A549 (cell line): ENCODE data around the gene TRIM17. TPM values are rescaled to one million over a fixed set of nuclear protein-coding genes. Genes with fewer than 3 reads are reported as not detected.

Experiments used
- ATAC-seq, 2 experiments: fragments of 200-7000 bp in 1 of 2; fragments of >200 bp in 1 of 2; cut with Nextera tagmentation in 1 of 2; cut with Tn5 transposase in 1 of 2; 3 replicates each; pipeline versions ENCODE4 v1.8.0 to v1.9.1; 2018 to 2020; ENCODE audit warnings: mild to moderate bottlenecking in 1 of 2, moderate library complexity in 1 of 2
- CTCF ChIA-PET: fragments of 300-600 bp; sonication (Branson Sonifier 250); formaldehyde crosslinking; extraction: SDS; loops from one replicate; lab custom pipeline; 2021; ENCODE audit warnings: antibody characterized with exemption, inconsistent platforms; lab: Yijun Ruan, JAX
- POLR2A ChIA-PET: fragments of 350-600 bp; formaldehyde crosslinking; extraction: SDS; loops from one replicate; lab custom pipeline; 2021; ENCODE audit warnings: antibody characterized with exemption, inconsistent platforms; lab: Yijun Ruan, JAX
- DNase-seq, 2 experiments: peaks; one replicate each; pipeline versions ENCODE4 v3.0.0 to v3.0.0-alpha.2; 2011 to 2016; ENCODE audit warnings: low read depth in 1 of 2, low spot score in 1 of 2
- FAIRE-seq: peaks from 2 replicates; lab custom pipeline; 2011; peaks lifted over from hg19 to GRCh38; lab: Jason Lieb, UNC
- H3K27ac ChIP-seq, 2 experiments: fragments of >200 bp; sonication (Bioruptor Twin); formaldehyde crosslinking; 3 replicates each; pipeline ENCODE4 v1.5.1; 2016 to 2017
- H3K4me1 ChIP-seq: fragments of >200 bp; sonication (Bioruptor Twin); formaldehyde crosslinking; 3 replicates; pipeline ENCODE4 v1.6.1; 2016
- H3K4me2 ChIP-seq: fragments of >200 bp; sonication (Bioruptor Twin); formaldehyde crosslinking; 3 replicates; pipeline ENCODE4 v1.6.1; 2016
- H3K4me3 ChIP-seq: fragments of >200 bp; sonication (Bioruptor Twin); formaldehyde crosslinking; 3 replicates; pipeline ENCODE4 v1.5.1; 2016
- H3K9me3 ChIP-seq: fragments of >200 bp; sonication (Bioruptor Twin); formaldehyde crosslinking; 3 replicates; pipeline ENCODE4 v1.6.1; 2016
- CBX8 ChIP-seq: fragments of 200-600 bp; sonication (generic); IDR thresholded peaks from 2 replicates; pipeline ENCODE4 v1.6.1; 2016
- CEBPB ChIP-seq, 2 experiments: fragments of >200 bp in 1 of 2; sonication (Bioruptor Twin) in 1 of 2; formaldehyde crosslinking in 1 of 2; IDR thresholded peaks; 2 replicates each; pipeline ENCODE4 v1.6.1; 2012 to 2016
- CHD2 ChIP-seq: fragments of 150-350 bp; IDR thresholded peaks from 2 replicates; pipeline ENCODE4 v1.6.1; 2014; ENCODE audit warnings: low read length; ENCODE audit not compliant: partially characterized antibody
- ESRRA ChIP-seq: fragments of 150-350 bp; IDR thresholded peaks from 2 replicates; pipeline ENCODE4 v1.6.1; 2014; ENCODE audit warnings: mild to moderate bottlenecking, low read length, borderline replicate concordance
- FOXS1 ChIP-seq: fragments of 250-450 bp; sonication (Bioruptor Pico); IDR thresholded peaks from 2 replicates; pipeline ENCODE4 v1.5.0; 2020; ENCODE audit warnings: mild to moderate bottlenecking, moderate library complexity
- GATA3 ChIP-seq: IDR thresholded peaks from 2 replicates; pipeline ENCODE4 v1.6.1; 2012; ENCODE audit warnings: borderline replicate concordance
- HES2 ChIP-seq: fragments of >200 bp; sonication (Bioruptor Twin); formaldehyde crosslinking; IDR thresholded peaks from 2 replicates; pipeline ENCODE4 v1.6.1; 2016
- HOXB13 ChIP-seq: fragments of 250-450 bp; sonication (Bioruptor Pico); IDR thresholded peaks from 2 replicates; pipeline ENCODE4 v1.5.0; 2020; ENCODE audit warnings: low read depth, mild to moderate bottlenecking, moderate library complexity
- HOXB5 ChIP-seq: fragments of 250-450 bp; sonication (Bioruptor Pico); IDR thresholded peaks from 2 replicates; pipeline ENCODE4 v1.5.0; 2020; ENCODE audit warnings: mild to moderate bottlenecking, moderate library complexity
- JUNB ChIP-seq: fragments of >200 bp; sonication (Bioruptor Twin); formaldehyde crosslinking; IDR thresholded peaks from 2 replicates; pipeline ENCODE4 v1.6.1; 2016
- NPAS2 ChIP-seq: fragments of 250-450 bp; sonication (Bioruptor Pico); IDR thresholded peaks from 2 replicates; pipeline ENCODE4 v1.8.0; 2022; ENCODE audit warnings: mild to moderate bottlenecking, moderate library complexity, borderline replicate concordance
- NR3C1 ChIP-seq: fragments of >200 bp; sonication (Bioruptor Twin); formaldehyde crosslinking; IDR thresholded peaks from 3 replicates; pipeline ENCODE4 v1.6.1; 2017
- PBX3 ChIP-seq: IDR thresholded peaks from 2 replicates; pipeline ENCODE4 v1.6.1; 2012
- SREBF2 ChIP-seq: fragments of 450-650 bp; IDR thresholded peaks from 2 replicates; pipeline ENCODE4 v1.6.1; 2014; ENCODE audit warnings: mild to moderate bottlenecking, moderate library complexity
- TP53 ChIP-seq: fragments of 250-450 bp; sonication (Bioruptor Pico); IDR thresholded peaks from 2 replicates; pipeline ENCODE4 v1.5.0; 2021; ENCODE audit warnings: mild to moderate bottlenecking, moderate library complexity
- ZSCAN20 ChIP-seq: fragments of 250-450 bp; sonication (Bioruptor Pico); IDR thresholded peaks from 2 replicates; pipeline ENCODE4 v1.8.0; 2022; ENCODE audit warnings: mild to moderate bottlenecking, moderate library complexity
- WGBS: methylation state at CpG from one replicate; pipeline ENCODE4 v1.1.6; 2017; ENCODE audit errors: missing lambda C conversion rate; 5-methylcytosine and 5-hydroxymethylcytosine counted together
- polyA plus RNA-seq, 4 experiments: library from polyadenylated mRNA; depleted of rRNA in 3 of 4; stranded (reverse); fragments of >200 nt; fragmentation: RNase III in 1 of 4; extraction: RNeasy Plus Mini Kit Qiagen cat#74134 plus additional on column Dnase treatment in 1 of 4; gene quantifications; 2 replicates in 3 of 4; 3 replicates in 1 of 4; pipeline ENCODE4 v1.2.3, GENCODE V29; 2011 to 2017
- TF ChIP-seq, protein P1 (sequence below): fragments of 150-350 bp; IDR thresholded peaks from 2 replicates; pipeline ENCODE4 v1.6.1; 2014; ENCODE audit warnings: low read depth, mild to moderate bottlenecking, low read length
- TF ChIP-seq, protein P2 (sequence below): IDR thresholded peaks from 2 replicates; pipeline ENCODE4 v1.6.1; 2012
- TF ChIP-seq, protein P3 (sequence below): fragments of 450-650 bp; IDR thresholded peaks from 2 replicates; pipeline ENCODE4 v1.6.1; 2014; ENCODE audit warnings: antibody characterized with exemption

TRIM17 gene
- polyA plus RNA-seq, 2 of the 4 experiments (the other 2 are of a cell fraction): not detected

- H3K27ac ChIP-seq: no peak overlapping the region
- no peak for ATAC-seq
- CTCF ChIA-PET: interaction anchor here (0.6 kb wide), 2 partner anchors 44 to 1032 kb away, joined by 3 read pairs; a partner anchor contains a TSS
- no peak for TF ChIP-seq TP53 (CRISPR knock-in tag)
- TF ChIP-seq FOXS1: no peak
- TF ChIP-seq GATA3: no peak
- TF ChIP-seq CEBPB (IDR thresholded peaks at IDR 0.05): no peak
- no peak for TF ChIP-seq CHD2
- no peak for TF ChIP-seq HOXB13
- TF ChIP-seq, protein P1, sequence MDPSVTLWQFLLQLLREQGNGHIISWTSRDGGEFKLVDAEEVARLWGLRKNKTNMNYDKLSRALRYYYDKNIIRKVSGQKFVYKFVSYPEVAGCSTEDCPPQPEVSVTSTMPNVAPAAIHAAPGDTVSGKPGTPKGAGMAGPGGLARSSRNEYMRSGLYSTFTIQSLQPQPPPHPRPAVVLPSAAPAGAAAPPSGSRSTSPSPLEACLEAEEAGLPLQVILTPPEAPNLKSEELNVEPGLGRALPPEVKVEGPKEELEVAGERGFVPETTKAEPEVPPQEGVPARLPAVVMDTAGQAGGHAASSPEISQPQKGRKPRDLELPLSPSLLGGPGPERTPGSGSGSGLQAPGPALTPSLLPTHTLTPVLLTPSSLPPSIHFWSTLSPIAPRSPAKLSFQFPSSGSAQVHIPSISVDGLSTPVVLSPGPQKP: no peak
- no peak for TF ChIP-seq JUNB
- TF ChIP-seq PBX3: no peak
- TF ChIP-seq, protein P2, sequence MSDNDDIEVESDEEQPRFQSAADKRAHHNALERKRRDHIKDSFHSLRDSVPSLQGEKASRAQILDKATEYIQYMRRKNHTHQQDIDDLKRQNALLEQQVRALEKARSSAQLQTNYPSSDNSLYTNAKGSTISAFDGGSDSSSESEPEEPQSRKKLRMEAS: no peak
- no peak for TF ChIP-seq NPAS2 (CRISPR knock-in tag)
- no peak for TF ChIP-seq HES2
- TF ChIP-seq NR3C1: no peak
- TF ChIP-seq ZSCAN20 (CRISPR knock-in tag): no peak
- TF ChIP-seq SREBF2: no peak
- no peak for TF ChIP-seq CBX8
- TF ChIP-seq, all 56 proteins: peak for 0
- H3K9me3 ChIP-seq: no peaks in the 10 kb centered on the region
- H3K4me2 ChIP-seq: no peak overlapping the region
- FAIRE-seq (no peak), DNase-seq (no peak)
- H3K4me1 ChIP-seq: peaks cover 3% of the 10 kb centered on the region; the same call in 1 of the 3 replicates
- no peak overlapping the region for H3K4me3 ChIP-seq
- WGBS: 84% methylated on average over 22 of the region's 25 CpGs
- POLR2A ChIA-PET: interaction anchor here (1.1 kb wide), 1 partner anchor 8 kb away, joined by 6 read pairs; the partner anchor contains the start of gene TRIM11
Measured at GRCh38 chr1:228414511-228415211, 2.0 kb downstream of the TRIM17 start.

DNA sequence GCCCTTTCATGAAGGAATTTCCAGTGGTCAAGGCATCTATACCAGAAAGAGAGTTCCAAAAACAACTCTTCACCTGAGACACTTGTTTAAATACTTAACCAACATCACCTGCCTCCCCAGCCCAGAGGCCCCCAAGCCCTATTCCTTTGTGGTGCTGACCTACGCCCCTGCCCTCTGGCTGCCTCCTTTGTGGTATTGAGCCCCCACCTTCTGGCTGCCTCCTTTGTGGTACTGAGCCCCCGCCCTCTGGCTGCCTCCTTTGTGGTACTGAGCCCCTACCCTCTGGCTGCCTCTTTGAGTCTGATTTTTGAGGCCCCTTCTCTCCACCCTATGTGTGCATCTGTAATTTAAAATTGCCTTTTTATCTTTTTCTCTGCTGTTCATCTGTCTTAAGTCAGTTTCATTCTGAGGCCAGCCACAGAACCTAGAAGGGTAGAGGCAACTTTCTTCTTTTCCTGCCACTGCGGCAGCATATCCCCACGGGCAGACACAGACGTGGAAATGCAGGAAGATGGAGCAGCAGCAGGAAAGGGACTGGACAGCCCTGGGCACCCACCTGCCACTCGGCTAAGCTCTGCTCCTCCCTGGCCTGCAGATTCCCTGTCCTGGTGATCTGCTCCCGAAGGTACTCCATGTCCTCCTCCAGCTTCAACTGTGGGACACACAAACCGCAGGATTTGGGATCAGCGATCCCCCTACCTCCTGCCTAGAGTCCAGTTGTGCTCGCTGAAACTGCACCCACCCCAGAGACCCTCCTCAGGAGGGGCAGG, 3.2 kb downstream of the TRIM17 start:
- ATAC-seq: no peak
- TF ChIP-seq HOXB5 (CRISPR knock-in tag) (no peak), ESRRA (no peak), CHD2 (no peak)
- TF ChIP-seq, protein P3, sequence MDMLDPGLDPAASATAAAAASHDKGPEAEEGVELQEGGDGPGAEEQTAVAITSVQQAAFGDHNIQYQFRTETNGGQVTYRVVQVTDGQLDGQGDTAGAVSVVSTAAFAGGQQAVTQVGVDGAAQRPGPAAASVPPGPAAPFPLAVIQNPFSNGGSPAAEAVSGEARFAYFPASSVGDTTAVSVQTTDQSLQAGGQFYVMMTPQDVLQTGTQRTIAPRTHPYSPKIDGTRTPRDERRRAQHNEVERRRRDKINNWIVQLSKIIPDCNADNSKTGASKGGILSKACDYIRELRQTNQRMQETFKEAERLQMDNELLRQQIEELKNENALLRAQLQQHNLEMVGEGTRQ: no peak
- Histone ChIP-seq H3K4me2 (no peak overlapping the region), H3K9me3 (no peaks in the 10 kb centered on the region), H3K27ac (no peak overlapping the region), H3K4me3 (no peak overlapping the region), H3K4me1 (peaks cover 6% of the 10 kb centered on the region; the same call in 1 of the 3 replicates)
- ChIA-PET CTCF (interaction anchor here (0.5 kb wide), 1 partner anchor 14 kb away, joined by 4 read pairs; no protein-coding TSS in a partner anchor), POLR2A (no interaction called here)
- 90% methylated on average over 9 of the region's 10 CpGs for WGBS
- no peak for DNase-seq
- FAIRE-seq: no peak
